D721Med (cell line): Measurements from ENCODE around the gene SIL1.

Experiments used
- DNase-seq: peaks from one replicate; pipeline ENCODE4 v3.0.0; 2011; ENCODE audit warnings: low spot score; ENCODE audit not compliant: insufficient read length
- FAIRE-seq: peaks from 2 replicates; lab custom pipeline; 2011; peaks lifted over from hg19 to GRCh38; lab: Jason Lieb, UNC
- TF ChIP-seq, protein P1 (sequence below): IDR thresholded peaks from 2 replicates; pipeline ENCODE4 v1.5.1; 2012; ENCODE audit warnings: mild to moderate bottlenecking, control low read depth; ENCODE audit not compliant: insufficient read depth; ENCODE audit errors: missing control alignments

The SIL1 gene

DNA sequence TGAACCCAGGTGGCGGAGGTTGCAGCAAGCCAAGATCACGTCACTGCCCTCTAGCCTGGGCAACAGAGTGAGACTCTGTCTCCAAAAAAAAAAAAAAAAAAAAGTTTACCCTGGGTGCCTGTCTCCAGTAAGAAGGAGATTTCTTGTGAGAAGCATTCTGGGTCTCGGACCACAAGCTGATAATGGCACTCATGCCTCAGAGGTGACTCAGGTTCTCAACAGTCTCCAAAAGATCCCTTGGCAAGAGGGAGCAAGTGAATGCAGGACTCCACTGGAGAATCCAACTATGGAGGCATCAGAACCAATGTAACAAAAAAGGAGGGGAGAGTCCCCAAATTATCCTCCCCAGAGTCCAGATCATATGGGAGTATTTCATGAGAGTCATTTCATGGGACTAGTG lies 217.0 kb downstream of the SIL1 start:
- TF ChIP-seq, protein P1, sequence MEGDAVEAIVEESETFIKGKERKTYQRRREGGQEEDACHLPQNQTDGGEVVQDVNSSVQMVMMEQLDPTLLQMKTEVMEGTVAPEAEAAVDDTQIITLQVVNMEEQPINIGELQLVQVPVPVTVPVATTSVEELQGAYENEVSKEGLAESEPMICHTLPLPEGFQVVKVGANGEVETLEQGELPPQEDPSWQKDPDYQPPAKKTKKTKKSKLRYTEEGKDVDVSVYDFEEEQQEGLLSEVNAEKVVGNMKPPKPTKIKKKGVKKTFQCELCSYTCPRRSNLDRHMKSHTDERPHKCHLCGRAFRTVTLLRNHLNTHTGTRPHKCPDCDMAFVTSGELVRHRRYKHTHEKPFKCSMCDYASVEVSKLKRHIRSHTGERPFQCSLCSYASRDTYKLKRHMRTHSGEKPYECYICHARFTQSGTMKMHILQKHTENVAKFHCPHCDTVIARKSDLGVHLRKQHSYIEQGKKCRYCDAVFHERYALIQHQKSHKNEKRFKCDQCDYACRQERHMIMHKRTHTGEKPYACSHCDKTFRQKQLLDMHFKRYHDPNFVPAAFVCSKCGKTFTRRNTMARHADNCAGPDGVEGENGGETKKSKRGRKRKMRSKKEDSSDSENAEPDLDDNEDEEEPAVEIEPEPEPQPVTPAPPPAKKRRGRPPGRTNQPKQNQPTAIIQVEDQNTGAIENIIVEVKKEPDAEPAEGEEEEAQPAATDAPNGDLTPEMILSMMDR, result no peak
- no peak for FAIRE-seq
- DNase-seq, result no peak

DNA sequence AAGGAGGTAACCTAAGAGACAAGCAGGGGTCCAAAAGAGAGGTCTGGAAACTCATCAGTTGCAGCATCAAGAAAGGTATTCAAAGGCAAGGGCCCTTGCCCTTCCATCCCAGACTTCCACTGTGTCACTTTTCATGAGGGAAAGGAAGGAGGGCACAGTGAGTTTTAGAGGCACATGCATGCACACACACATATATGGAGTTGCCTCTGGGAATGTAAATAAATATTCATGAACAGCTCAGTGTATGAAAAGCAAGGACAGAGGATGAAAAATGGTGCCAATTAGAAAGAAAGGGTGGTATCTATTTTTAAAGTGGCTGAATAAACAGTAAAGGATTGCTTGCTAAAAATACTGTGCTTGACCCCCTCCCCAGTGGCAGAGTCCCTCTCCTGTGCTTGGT lies 217.7 kb downstream of the SIL1 start:
- TF ChIP-seq, protein P1, result no peak
- DNase-seq (no peak), FAIRE-seq (no peak)

DNA sequence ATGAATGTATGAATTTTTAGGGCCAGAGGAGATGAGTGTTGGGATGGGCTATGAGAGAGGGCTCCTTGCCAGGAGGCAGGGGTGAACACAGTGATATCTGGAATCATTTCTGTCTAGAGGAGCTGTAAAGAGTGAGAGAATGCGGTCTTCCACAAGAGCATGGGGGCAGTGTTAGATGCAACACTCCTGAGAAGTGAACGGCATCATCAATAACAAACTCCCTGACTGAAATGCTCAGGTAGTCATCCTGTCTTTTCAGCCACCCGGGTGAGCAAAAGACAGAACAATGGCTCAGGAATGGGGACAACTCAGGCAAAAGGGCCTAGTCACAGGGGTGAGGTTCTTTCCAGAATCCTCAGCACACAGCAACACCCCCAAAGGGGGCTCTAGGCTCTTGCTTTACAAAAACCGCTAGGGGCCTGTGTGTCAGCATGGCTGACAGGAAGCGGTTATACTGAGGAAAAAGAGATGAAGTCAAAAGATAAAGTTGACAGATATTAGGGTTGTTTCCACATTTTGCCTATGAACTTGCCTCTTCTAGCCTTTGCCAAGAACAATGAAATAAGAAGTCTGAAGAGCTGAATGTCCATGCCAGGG lies 218.4 kb downstream of the SIL1 start:
- TF ChIP-seq, protein P1, result no peak
- DNase-seq, result no peak
- no peak for FAIRE-seq

DNA sequence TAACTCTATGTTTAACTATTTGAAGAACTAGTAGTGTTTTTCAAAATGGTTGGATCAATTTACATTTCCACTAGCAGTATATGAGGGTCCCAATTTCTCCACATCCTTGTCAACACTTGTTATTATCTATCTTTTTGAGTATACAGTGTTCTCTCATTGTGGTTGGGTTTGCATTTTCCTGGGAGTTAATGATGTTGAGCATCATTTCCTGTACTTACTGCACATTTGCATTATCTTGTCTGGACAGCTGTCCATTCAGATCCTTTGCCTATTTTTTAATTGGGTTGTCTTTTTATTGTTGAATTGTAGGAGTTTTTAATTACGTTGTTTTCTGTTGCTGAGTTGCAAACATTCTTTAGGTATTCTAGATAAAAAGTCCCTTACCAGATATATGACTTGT lies 219.6 kb downstream of the SIL1 start:
- TF ChIP-seq, protein P1, result no peak
- FAIRE-seq (no peak), DNase-seq (no peak)

DNA sequence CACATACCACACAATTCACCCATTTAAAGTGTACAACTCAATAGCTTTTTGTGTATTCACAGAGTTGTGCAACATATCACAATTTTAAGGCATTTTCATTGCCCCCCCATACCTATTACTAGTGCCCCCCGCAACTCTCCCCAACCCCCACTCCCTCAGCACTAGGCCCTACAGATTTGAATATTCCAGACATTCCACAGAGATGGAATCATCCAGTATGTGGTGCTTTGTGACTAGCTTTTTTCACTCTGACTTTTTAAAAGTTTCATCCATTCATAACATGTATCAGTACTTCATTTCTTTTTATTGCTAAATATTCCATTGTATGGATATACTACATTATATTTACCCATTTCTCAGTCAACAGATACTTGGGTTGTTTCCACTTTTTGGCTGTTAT lies 220.1 kb downstream of the SIL1 start:
- FAIRE-seq (no peak), DNase-seq (no peak)
- TF ChIP-seq, protein P1, result no peak

DNA sequence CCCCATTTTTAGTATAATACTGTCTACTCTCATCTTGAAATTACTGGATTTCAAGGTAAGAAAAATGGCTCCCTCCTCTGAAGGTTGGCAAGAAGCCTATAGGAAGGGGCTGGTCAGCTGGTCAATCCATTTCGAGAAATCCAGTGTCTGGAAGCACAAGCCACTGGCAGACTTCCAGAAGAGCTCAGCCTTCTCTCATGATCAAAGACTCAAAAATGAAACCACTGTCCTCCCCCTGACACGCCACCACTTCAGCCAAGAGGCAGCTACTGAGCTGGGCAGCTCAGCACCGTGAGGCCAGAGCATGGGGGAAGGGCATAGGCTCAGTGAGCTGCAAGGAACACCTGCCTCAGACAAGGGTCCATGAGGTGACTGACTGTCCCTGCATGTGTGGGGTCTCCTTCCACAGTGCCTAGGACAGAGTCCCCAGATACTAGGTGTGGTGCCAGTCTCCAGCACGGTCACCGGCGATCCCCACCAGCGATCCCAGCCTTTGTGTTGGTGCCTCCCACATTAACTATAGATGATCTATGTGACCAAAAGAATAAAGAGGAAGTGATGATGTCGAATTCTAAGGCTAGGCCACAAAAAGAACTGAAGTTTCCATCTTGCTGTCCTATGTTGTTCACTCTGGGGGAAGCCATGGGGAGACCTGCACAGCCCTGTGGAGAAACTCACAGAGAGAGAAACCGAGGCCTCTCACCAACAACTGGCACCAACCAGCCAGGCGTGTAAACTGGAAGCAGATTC lies 222.9 kb downstream of the SIL1 start:
- TF ChIP-seq, protein P1, result no peak
- FAIRE-seq (no peak), DNase-seq (no peak)
